Adrenal gland (tissue), 12 donors: Measurements from ENCODE around the gene OLIG3. TPM values are rescaled to one million over a fixed set of nuclear protein-coding genes. Genes with fewer than 3 reads are reported as not detected.

Experiments used
- DNase-seq, 7 donors: peaks; one replicate each; pipeline ENCODE4 v3.0.0-alpha.2; 2019 to 2020
- H3K27ac ChIP-seq, 5 donors: fragments of 200-600 bp; sonication (generic) in 4 of 5; 1 replicate in 3 of 5; 2 replicates in 2 of 5; pipeline versions ENCODE4 v1.5.1 to v1.8.0; 2016 to 2020; ENCODE audit warnings: mild to moderate bottlenecking in 1 of 5
- H3K27me3 ChIP-seq: fragments of 200-600 bp; 2 replicates; pipeline ENCODE4 v1.8.0; 2021
- H3K36me3 ChIP-seq, 2 donors: fragments of 200-600 bp; replicated peaks in 1 of 2; 1 replicate in 1 of 2; 2 replicates in 1 of 2; pipeline versions ENCODE4 v1.5.1 to v1.8.0; 2018 to 2022
- H3K4me1 ChIP-seq, 2 donors: fragments of 200-600 bp; replicated peaks in 1 of 2; 1 replicate in 1 of 2; 2 replicates in 1 of 2; pipeline versions ENCODE4 v1.5.1 to v1.8.0; 2018 to 2021
- H3K4me3 ChIP-seq, 4 donors: fragments of 200-600 bp; sonication (generic) in 3 of 4; one replicate each; pipeline ENCODE4 v1.5.1; 2016 to 2018
- H3K9me3 ChIP-seq, 3 donors: fragments of 200-600 bp; sonication (generic) in 1 of 3; replicated peaks in 1 of 3; 1 replicate in 2 of 3; 2 replicates in 1 of 3; pipeline versions ENCODE4 v1.5.1 to v1.8.0; 2016 to 2021
- CTCF ChIP-seq, 6 experiments: fragments of 450-650 bp in 4 of 6; fragments of 200-600 bp in 2 of 6; sonication (generic) in 1 of 6; IDR thresholded peaks; 1 replicate in 5 of 6; 2 replicates in 1 of 6; pipeline versions ENCODE4 v1.5.1 to v1.8.0; 2016 to 2021; ENCODE audit warnings: antibody characterized with exemption in 6 of 6, mild to moderate bottlenecking in 2 of 6, moderate library complexity in 1 of 6
- POLR2A ChIP-seq, 2 donors: fragments of 450-650 bp; IDR thresholded peaks; one replicate each; pipeline ENCODE4 v1.6.1; 2017; ENCODE audit warnings: antibody characterized with exemption in 2 of 2, mild to moderate bottlenecking in 2 of 2, moderate library complexity in 1 of 2
- WGBS, 4 donors: extraction: QIAGEN DNeasy Blood & Tissue Kit in 2 of 4; methylation state at CpG; one replicate each; pipeline versions ENCODE4 v1.1.5 to v1.1.7; 2013 to 2017; 5-methylcytosine and 5-hydroxymethylcytosine counted together
- intact Hi-C, 2 donors: fragments of 100-400 bp; cut with DNase I; formaldehyde crosslinking; loops; one replicate each; pipeline versions ENCODE4 v1.14.1 to v1.15.0; 2022 to 2023
- polyA plus RNA-seq, 3 donors: library from polyadenylated mRNA; stranded (reverse); fragments of 200-250 nt in 2 of 3; fragments of 350-450 nt in 1 of 3; fragmentation: Illumina TruSeq in 1 of 3; extraction: RNeasy Lipid Tissue Mini Kit (QIAGEN cat#74804) in 1 of 3; gene quantifications; one replicate each; pipeline ENCODE4 v1.2.3, GENCODE V29; 2013 to 2014
- total RNA-seq, 9 donors: library from RNA; depleted of rRNA in 4 of 9; stranded (reverse); fragments of >200 nt in 4 of 9; fragments of 120-200 nt in 1 of 9; fragmentation: NEBNext Ultra II Directional in 1 of 9; extraction: Animal tissue kit (Norgen Biotek cat#: 25700) in 1 of 9; gene quantifications; one replicate each; pipeline versions ENCODE4 v1.1.0 to v1.2.4, GENCODE V29; 2013 to 2023
- donor health status: healthy with polysubstance abuse.
- donor health status: Bipolar disorder and iron deficiency.
- donor health status: DM: yes; HTN: yes; CAD: no.
- donor health status: DM: no; HTN: no; CAD: no.
- donor health status: DM: no; HTN: no; CAD: no.
- donor health status: DM: yes; HTN: yes; CAD: no.

Gene OLIG3
- total and polyA plus RNA-seq, 12 donors: not detected

GRCh38 chr6:137467211-137467610 lies 27.0 kb downstream of the OLIG3 start:
- Histone ChIP-seq H3K4me3 (no peak overlapping the region), H3K36me3 (no peaks in the 10 kb centered on the region), H3K27ac (no peak overlapping the region), H3K4me1 (no peaks in the 10 kb centered on the region), H3K9me3 (no peaks in the 10 kb centered on the region), H3K27me3 (peaks cover 3% of the 10 kb centered on the region)
- no peak for DNase-seq
- intact Hi-C loops: no loop called here
- WGBS, 4 donors: 79 to 97% (median 91%) methylated on average over 6 of the region's 6 CpGs
- TF ChIP-seq CTCF (IDR thresholded peaks at IDR 0.05): no peak
- TF ChIP-seq POLR2A (IDR thresholded peaks at IDR 0.05): no peak

- Histone ChIP-seq H3K9me3 (no peaks in the 10 kb centered on the region), H3K36me3 (no peaks in the 10 kb centered on the region), H3K4me1 (no peaks in the 10 kb centered on the region), H3K27ac (no peak overlapping the region), H3K4me3 (no peak overlapping the region), H3K27me3 (peaks cover 3% of the 10 kb centered on the region)
- DNase-seq: no peak
- intact Hi-C loops: no loop called here
- no peak for TF ChIP-seq POLR2A (IDR thresholded peaks at IDR 0.05)
- 76 to 87% (median 80%) methylated on average over 7 of the region's 7 CpGs for WGBS, 4 donors
Measured at GRCh38 chr6:137465378-137466009, 28.7 kb downstream of the OLIG3 start.

GRCh38 chr6:137452333-137452894 lies 41.8 kb downstream of the OLIG3 start:
- Histone ChIP-seq H3K4me1 (no peaks in the 10 kb centered on the region), H3K27ac (no peak overlapping the region), H3K27me3 (no peaks in the 10 kb centered on the region), H3K9me3 (no peaks in the 10 kb centered on the region), H3K4me3 (no peak overlapping the region), H3K36me3 (no peaks in the 10 kb centered on the region)
- DNase-seq: no peak
- 74 to 79% (median 77%) methylated on average over 7 of the region's 7 CpGs for WGBS, 4 donors
- intact Hi-C loops: no loop called here
- no peak for TF ChIP-seq POLR2A (IDR thresholded peaks at IDR 0.05)
- TF ChIP-seq CTCF (IDR thresholded peaks at IDR 0.05): no peak

- no peak overlapping the region for H3K4me3 ChIP-seq
- H3K36me3 ChIP-seq: no peaks in the 10 kb centered on the region
- TF ChIP-seq CTCF (IDR thresholded peaks at IDR 0.05) (no peak), POLR2A (IDR thresholded peaks at IDR 0.05) (no peak)
- intact Hi-C loops: no loop called here
- no peaks in the 10 kb centered on the region for H3K27me3 ChIP-seq
- H3K27ac ChIP-seq: no peak overlapping the region
- DNase-seq: no peak
- H3K9me3 ChIP-seq: no peaks in the 10 kb centered on the region
- 34 to 74% (median 42%) methylated on average over 1 of the region's 1 CpG; no CpG with 5 or more reads in 1 of the 4 donors for WGBS, 4 donors
- no peaks in the 10 kb centered on the region for H3K4me1 ChIP-seq
Measured at GRCh38 chr6:137443901-137444300, 50.3 kb downstream of the OLIG3 start.
